Astrocyte (in vitro differentiated cells and primary cell): ENCODE results near the gene CRTC1. TPM values are rescaled to one million over a fixed set of nuclear protein-coding genes. Genes with fewer than 3 reads are reported as not detected.
A peak's percentile ranks its signal among the peaks of the same experiment; 100 is the strongest.

Experiments used
- DNase-seq: peaks from one replicate; pipeline ENCODE4 v3.0.0-alpha.2; 2010; ENCODE audit warnings: low read depth
- FAIRE-seq: peaks from 2 replicates; lab custom pipeline; 2011; peaks lifted over from hg19 to GRCh38; lab: Jason Lieb, UNC
- H2AFZ ChIP-seq: 2 replicates; pipeline ENCODE4 v1.6.0; 2012; ENCODE audit warnings: low read depth, low read length, inconsistent platforms
- H3K27ac ChIP-seq: 2 replicates; pipeline ENCODE4 v1.5.1; 2011; ENCODE audit warnings: low read depth, low read length, inconsistent platforms
- H3K27me3 ChIP-seq: 2 replicates; pipeline ENCODE4 v1.6.0; 2011; ENCODE audit warnings: low read length, inconsistent platforms; ENCODE audit not compliant: insufficient read depth
- H3K36me3 ChIP-seq: 2 replicates; pipeline ENCODE4 v1.5.1; 2011; ENCODE audit warnings: low read length, inconsistent platforms; ENCODE audit not compliant: insufficient read depth
- H3K4me1 ChIP-seq: 2 replicates; pipeline ENCODE4 v1.5.1; 2011; ENCODE audit warnings: low read length, inconsistent platforms; ENCODE audit not compliant: insufficient read depth
- H3K4me2 ChIP-seq: 2 replicates; pipeline ENCODE4 v1.6.0; 2012; ENCODE audit warnings: low read length, inconsistent platforms
- H3K4me3 ChIP-seq: 2 replicates; pipeline ENCODE4 v1.5.1; 2011; ENCODE audit warnings: low read depth, mild to moderate bottlenecking, low read length, inconsistent platforms; ENCODE audit not compliant: insufficient read depth
- H3K79me2 ChIP-seq: 2 replicates; pipeline ENCODE4 v1.6.0; 2012; ENCODE audit warnings: mild to moderate bottlenecking, low read length, inconsistent platforms; ENCODE audit not compliant: insufficient read depth
- H3K9ac ChIP-seq: 2 replicates; pipeline ENCODE4 v1.6.0; 2012; ENCODE audit warnings: mild to moderate bottlenecking, low read length, inconsistent platforms
- H3K9me3 ChIP-seq: 2 replicates; pipeline ENCODE4 v1.5.1; 2012; ENCODE audit warnings: low read depth, mild to moderate bottlenecking, low read length, inconsistent platforms; ENCODE audit not compliant: insufficient read depth
- H4K20me1 ChIP-seq: 2 replicates; pipeline ENCODE4 v1.6.0; 2012; ENCODE audit warnings: low read length, inconsistent platforms; ENCODE audit not compliant: insufficient read depth
- H3K27ac Mint-ChIP-seq: one replicate; pipeline ENCODE4 v1.8.0; 2021; ENCODE audit warnings: mild to moderate bottlenecking, mixed read lengths; ENCODE audit not compliant: unreplicated experiment
- H3K27me3 Mint-ChIP-seq: one replicate; pipeline ENCODE4 v1.8.0; 2021; ENCODE audit warnings: low read depth, mixed read lengths; ENCODE audit not compliant: unreplicated experiment
- H3K36me3 Mint-ChIP-seq: one replicate; pipeline ENCODE4 v1.8.0; 2021; ENCODE audit warnings: low read depth, mixed read lengths; ENCODE audit not compliant: unreplicated experiment
- H3K4me1 Mint-ChIP-seq: one replicate; pipeline ENCODE4 v1.8.0; 2021; ENCODE audit warnings: low read depth, mixed read lengths; ENCODE audit not compliant: unreplicated experiment
- H3K4me3 Mint-ChIP-seq: one replicate; pipeline ENCODE4 v1.8.0; 2021; ENCODE audit warnings: mild to moderate bottlenecking, moderate library complexity, mixed read lengths; ENCODE audit not compliant: unreplicated experiment
- H3K9me3 Mint-ChIP-seq: one replicate; pipeline ENCODE4 v1.8.0; 2021; ENCODE audit warnings: mild to moderate bottlenecking, mixed read lengths; ENCODE audit not compliant: unreplicated experiment
- EZH2 ChIP-seq: IDR thresholded peaks from 2 replicates; pipeline ENCODE4 v1.6.1; 2012; ENCODE audit warnings: mild to moderate bottlenecking, low read length, inconsistent platforms; ENCODE audit not compliant: insufficient read depth
- total RNA-seq: library from RNA; stranded (reverse); gene quantifications from 2 replicates; pipeline ENCODE4 v1.2.1, GENCODE V29; 2021
- TF ChIP-seq, protein P1 (sequence below): IDR thresholded peaks from 2 replicates; pipeline ENCODE4 v1.5.1; 2011; ENCODE audit warnings: low read depth, mild to moderate bottlenecking, inconsistent platforms, low read length, moderate library complexity; ENCODE audit not compliant: insufficient read depth

The CRTC1 gene
- total RNA-seq, 1 donor from 2014 or later, result 8.4 TPM

DNA sequence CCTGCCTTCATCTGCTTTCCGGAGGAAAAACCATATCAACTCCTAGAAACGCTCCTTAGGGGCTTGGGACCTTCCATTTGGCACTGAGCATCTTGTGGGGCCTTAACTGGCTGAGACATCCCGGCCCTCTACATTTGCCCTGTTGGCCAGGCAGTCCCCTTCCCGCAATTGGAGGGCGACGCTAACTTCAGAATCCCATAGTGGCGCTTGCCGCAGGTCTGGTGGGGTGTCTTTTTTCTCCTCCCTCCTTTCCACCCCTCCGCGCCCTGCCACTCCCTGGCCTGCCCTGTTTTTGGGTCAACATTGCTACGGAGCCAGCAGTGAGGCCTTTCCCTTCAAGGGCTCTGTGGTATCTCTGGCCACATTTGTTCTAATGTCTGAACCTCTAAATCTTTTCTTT is 13.6 kb upstream of the CRTC1 start:
- Histone ChIP-seq H3K36me3 (no peaks in the 10 kb centered on the region), H3K4me3 (no peak overlapping the region), H3K9me3 (no peaks in the 10 kb centered on the region), H3K27ac (no peak overlapping the region), H3K27me3 (no peaks in the 10 kb centered on the region), H3K4me1 (peaks cover 7% of the 10 kb centered on the region), H3K4me2 (peak overlapping the region; percentile 36), H3K79me2 (no peaks in the 10 kb centered on the region), H4K20me1 (no peaks in the 10 kb centered on the region), H3K9ac (no peak overlapping the region), H2AFZ (no peak overlapping the region)
- DNase-seq, result no peak
- Mint-ChIP-seq H3K27ac (peak overlapping the region; percentile 84), H3K36me3 (peaks cover 4% of the 10 kb centered on the region), H3K4me3 (no peak overlapping the region), H3K9me3 (no peaks in the 10 kb centered on the region), H3K4me1 (peaks cover 12% of the 10 kb centered on the region), H3K27me3 (peaks cover 3% of the 10 kb centered on the region)
- TF ChIP-seq, protein P1, sequence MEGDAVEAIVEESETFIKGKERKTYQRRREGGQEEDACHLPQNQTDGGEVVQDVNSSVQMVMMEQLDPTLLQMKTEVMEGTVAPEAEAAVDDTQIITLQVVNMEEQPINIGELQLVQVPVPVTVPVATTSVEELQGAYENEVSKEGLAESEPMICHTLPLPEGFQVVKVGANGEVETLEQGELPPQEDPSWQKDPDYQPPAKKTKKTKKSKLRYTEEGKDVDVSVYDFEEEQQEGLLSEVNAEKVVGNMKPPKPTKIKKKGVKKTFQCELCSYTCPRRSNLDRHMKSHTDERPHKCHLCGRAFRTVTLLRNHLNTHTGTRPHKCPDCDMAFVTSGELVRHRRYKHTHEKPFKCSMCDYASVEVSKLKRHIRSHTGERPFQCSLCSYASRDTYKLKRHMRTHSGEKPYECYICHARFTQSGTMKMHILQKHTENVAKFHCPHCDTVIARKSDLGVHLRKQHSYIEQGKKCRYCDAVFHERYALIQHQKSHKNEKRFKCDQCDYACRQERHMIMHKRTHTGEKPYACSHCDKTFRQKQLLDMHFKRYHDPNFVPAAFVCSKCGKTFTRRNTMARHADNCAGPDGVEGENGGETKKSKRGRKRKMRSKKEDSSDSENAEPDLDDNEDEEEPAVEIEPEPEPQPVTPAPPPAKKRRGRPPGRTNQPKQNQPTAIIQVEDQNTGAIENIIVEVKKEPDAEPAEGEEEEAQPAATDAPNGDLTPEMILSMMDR, result no peak
- no peak for TF ChIP-seq EZH2
- no peak for FAIRE-seq

DNA sequence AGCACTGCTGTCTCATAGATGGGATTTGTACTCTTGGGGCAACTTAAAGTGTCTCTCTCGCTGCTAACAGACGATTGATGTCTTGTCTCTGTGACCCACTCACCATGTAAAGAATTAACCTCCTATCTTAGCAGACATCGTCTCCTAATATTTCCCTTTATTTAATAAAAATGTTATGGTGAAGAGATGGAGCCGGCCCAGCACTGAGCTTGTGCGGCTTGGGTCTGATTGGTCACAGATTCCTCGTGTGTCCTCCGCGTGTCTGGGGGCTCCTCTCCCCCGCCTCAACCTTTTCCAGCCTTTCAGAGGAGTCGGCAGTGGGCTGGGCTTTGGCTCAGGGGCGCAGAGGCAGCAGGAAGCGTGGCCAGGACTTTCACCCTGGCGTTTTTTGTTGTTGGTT is 13.2 kb upstream of the CRTC1 start:
- no peak for TF ChIP-seq EZH2
- TF ChIP-seq, protein P1, result no peak
- Mint-ChIP-seq H3K27me3 (peaks cover 3% of the 10 kb centered on the region), H3K4me3 (no peak overlapping the region), H3K9me3 (no peaks in the 10 kb centered on the region), H3K36me3 (peaks cover 4% of the 10 kb centered on the region), H3K27ac (no peak overlapping the region), H3K4me1 (peaks cover 12% of the 10 kb centered on the region)
- DNase-seq (no peak), FAIRE-seq (no peak)
- Histone ChIP-seq H3K4me3 (no peak overlapping the region), H3K79me2 (no peaks in the 10 kb centered on the region), H3K9me3 (no peaks in the 10 kb centered on the region), H3K36me3 (no peaks in the 10 kb centered on the region), H3K27ac (no peak overlapping the region), H3K9ac (no peak overlapping the region), H2AFZ (no peak overlapping the region), H4K20me1 (no peaks in the 10 kb centered on the region), H3K27me3 (no peaks in the 10 kb centered on the region), H3K4me2 (no peak overlapping the region), H3K4me1 (peaks cover 7% of the 10 kb centered on the region)

DNA sequence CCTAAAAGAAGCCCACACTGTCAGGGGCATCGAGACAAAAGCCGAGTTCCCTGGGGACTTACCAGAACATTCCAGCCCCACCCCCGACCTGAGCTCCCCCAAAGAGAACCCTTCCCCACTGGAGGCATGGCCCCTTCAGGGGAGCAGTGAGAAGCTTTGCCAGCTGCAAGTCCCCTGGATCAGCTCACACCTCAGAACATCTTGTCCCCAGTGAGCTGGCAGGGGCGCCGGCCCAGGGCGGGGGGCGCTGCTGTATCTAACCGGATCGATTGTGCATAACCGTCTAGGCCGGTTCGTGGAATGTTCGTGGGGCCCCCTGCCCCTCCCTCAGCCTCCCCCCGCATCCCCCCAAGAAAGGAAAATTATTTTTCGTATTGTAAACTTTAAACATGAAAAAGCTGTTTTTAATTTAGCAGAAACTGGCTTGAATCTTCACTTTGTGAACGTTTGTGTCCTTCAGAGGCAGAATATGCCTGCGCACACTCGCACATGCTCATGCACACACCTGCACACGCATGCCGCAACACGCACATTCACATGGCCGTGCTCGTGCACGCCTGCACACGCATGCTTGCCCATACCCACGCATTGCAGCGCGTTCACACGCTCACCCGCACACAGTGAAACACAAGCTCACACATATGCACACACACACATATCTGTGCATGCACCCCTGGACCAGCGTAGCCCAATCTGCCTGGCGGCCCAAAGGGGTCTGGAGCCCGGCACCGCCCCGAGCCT is 12.0 kb upstream of the CRTC1 start:
- Mint-ChIP-seq H3K27ac (no peak overlapping the region), H3K9me3 (no peaks in the 10 kb centered on the region), H3K4me3 (no peak overlapping the region), H3K4me1 (peaks cover 13% of the 10 kb centered on the region), H3K27me3 (peaks cover 3% of the 10 kb centered on the region), H3K36me3 (peaks cover 4% of the 10 kb centered on the region)
- DNase-seq, result no peak
- Histone ChIP-seq H3K9ac (no peak overlapping the region), H3K27me3 (no peaks in the 10 kb centered on the region), H2AFZ (no peak overlapping the region), H4K20me1 (no peaks in the 10 kb centered on the region), H3K4me3 (no peak overlapping the region), H3K4me2 (no peak overlapping the region), H3K9me3 (no peaks in the 10 kb centered on the region), H3K36me3 (no peaks in the 10 kb centered on the region), H3K79me2 (no peaks in the 10 kb centered on the region), H3K27ac (no peak overlapping the region), H3K4me1 (peaks cover 7% of the 10 kb centered on the region)
- no peak for FAIRE-seq
- no peak for TF ChIP-seq EZH2
- TF ChIP-seq, protein P1, result no peak
